NCI-H748 (cell line): ENCODE measurements around the gene IBA57.

Experiments used
- DNase-seq: peaks from one replicate; lab custom pipeline; 2025; ENCODE audit not compliant: unreplicated experiment; lab: John Stamatoyannopoulos, UW

IBA57 gene

DNA sequence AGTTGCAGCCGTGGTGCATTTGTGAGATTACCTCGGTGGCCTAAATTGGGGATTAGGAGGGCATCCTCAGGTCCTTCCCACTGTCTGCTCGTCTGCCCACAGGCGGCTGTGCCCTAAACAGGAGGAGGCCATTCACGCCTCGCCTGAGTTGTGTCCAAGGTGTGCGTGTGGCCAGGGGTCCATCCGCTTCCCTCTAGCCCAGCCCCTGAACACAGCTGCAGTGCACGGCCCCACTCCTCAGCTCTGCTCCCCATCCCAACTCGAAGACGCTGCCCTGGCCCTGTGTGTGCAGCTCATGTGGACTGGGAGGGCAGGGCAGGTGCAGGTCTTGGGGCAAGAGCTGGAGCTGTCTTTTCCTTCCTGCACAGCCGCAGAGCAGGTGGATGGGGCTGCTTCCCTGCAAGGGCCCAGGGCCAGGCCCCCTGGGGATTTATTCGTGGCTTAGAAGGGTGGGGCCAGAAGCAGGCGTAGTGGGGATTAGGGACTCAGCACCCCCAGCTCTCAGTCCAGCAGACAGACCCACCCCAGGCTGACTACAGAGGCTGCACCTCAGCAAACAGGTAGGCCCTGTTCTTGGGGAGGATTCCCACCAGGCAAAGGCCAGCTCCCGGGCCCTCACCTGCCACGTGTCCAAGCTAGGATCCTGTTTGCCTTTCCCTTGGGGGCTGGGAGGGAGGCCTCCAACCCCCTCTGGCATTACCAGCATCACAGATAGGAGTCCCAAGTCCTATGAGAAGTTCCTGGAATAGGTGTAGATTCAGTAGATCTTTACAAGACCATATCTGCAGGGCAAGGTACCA lies 21.2 kb upstream of the IBA57 start:
- no peak for DNase-seq

DNA sequence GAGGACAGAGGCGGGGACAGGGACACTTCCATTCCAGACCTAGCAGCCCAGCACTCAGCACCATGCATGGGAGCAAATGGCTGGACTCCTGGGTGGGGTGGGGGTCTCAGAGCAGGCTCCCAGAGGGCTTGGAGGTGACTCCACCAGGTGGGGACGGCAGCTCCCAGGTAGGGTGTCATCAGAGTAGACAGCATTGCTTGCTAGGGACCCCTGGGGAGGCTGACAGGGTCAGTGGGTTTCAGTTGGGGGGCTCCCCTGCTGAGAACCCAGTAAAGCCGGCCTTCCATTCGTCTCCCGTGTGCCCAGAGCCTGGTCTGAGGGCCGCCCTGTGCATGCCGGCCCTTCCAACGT lies 20.6 kb upstream of the IBA57 start:
- DNase-seq: no peak

DNA sequence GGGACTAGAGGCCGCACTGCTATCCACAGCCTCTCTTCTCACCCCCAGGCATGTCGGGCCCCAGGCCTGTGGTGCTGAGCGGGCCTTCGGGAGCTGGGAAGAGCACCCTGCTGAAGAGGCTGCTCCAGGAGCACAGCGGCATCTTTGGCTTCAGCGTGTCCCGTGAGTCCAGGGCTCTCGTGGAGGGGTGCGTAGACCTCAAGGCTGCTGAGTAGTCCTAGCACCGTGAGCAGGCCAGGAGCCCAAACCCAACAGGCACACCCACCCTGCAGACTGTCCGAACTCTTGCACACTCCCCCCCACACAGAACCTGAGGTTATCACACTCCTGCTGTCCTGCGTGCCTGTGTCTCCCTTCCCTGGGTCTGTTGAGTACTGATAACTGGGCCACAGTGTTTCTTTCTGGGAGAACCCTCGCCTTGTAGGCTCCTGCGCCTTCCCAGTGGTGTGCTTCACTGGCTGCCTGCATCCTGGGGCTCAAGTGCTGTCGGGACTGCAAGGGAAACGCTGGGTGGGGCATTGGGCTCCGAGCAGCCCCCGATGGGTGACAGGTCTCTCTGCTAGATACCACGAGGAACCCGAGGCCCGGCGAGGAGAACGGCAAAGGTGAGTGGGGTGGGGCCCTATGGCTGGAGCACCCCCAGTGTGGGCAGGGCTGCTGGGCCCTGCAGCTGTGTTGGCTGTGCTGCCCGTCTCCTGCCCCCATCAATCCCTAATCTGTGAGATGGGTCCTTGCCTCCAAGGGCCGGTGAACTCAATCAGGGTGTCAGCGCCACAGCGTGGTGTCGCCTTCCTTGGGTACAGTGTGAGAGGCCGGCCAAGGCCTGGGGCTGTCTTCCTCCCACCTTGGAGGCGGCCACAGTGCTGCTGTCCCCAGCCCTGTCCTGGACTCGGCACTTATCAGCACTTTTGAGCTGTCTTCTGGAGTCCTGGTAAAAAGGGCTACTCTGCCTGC lies 19.9 kb upstream of the IBA57 start:
- DNase-seq: no peak

DNA sequence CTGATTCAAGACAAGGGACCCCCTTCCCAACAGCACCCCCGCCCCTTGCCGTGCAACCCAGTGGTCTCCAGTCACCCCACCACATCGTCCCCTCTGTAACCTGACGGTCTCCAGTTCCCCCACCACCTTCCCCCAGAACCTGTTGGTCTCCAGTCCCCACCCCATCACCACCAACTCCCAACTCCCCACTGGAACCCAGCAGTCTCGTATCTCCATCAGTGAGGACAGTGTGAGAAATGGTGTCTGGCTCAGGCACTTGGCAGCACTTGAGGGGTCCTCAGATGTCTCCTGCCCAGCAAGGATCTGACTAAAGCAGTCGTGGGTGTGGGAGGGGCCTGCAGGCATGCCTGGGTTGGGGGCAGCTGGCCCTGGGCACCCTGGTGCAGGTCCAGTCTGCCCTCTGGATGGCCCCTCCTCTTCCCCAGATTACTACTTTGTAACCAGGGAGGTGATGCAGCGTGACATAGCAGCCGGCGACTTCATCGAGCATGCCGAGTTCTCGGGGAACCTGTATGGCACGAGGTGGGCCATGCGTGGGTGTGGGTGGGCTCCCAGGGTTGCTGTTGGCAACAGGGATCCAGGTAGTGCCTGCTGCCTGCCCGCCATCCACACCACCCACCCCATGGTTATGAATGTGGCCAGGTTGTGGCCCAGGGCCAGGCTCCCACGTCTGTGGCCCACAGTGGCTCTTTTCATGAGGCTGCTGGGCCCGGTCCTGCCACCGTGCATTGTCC lies 19.0 kb upstream of the IBA57 start:
- DNase-seq: no peak

DNA sequence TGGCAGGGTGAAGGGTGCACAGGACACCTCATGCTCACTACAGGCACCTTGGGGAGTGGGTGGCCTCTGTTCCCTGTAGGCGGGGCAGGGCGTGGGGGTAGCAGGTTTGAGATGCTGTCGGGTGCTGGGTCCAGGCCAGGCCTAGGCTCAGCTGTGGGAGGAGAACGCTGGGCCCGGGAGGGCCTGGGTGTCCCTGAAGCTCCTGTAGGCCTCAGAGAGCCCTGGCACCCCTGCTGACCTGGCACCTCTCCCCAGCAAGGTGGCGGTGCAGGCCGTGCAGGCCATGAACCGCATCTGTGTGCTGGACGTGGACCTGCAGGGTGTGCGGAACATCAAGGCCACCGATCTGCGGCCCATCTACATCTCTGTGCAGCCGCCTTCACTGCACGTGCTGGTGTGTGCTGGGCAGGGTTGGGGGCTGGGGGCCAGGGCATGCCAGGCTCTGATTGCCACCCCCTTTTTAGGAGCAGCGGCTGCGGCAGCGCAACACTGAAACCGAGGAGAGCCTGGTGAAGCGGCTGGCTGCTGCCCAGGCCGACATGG lies 18.4 kb upstream of the IBA57 start:
- DNase-seq: no peak

DNA sequence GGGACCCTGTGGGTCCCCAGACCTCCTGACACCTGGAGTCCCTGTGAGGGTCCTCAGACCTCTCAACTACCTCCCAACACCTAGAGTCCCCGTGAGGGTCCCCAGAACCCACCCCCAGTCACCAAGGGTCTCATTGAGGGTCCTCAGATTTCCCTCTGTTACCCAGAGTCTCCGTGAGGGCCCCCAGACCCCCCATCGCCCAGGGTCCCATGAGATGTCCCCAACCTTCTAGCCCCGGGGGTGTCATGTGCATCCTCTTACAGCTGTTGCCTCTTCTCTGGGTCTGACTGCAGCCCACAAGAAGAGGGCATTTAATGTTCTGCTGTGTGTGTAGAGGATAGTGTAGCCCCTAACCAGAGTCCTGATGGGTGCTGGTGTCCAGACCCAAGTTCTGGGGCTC lies 17.8 kb upstream of the IBA57 start:
- no peak for DNase-seq

DNA sequence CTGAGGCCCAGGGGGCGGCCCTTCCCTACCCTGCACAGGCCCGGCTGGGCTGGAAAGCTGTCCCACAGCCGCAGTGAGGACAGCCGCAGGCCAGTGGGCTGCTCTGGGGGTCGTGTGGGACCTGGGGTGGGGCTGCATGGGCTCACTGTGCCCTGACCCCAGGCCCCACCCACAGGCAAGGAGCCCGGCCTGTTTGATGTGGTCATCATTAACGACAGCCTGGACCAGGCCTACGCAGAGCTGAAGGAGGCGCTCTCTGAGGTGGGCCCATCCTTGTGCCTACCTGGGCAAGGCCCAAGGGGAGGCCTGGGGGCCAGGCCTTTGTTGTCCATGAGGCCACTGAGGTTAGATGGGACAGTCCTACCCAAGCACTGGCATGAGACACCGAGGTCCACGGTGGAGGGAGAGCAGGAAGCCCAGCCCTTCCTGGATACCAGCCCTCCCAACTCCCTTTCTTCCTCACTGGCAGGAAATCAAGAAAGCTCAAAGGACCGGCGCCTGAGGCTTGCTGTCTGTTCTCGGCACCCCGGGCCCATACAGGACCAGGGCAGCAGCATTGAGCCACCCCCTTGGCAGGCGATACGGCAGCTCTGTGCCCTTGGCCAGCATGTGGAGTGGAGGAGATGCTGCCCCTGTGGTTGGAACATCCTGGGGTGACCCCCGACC lies 17.3 kb upstream of the IBA57 start:
- DNase-seq: no peak

DNA sequence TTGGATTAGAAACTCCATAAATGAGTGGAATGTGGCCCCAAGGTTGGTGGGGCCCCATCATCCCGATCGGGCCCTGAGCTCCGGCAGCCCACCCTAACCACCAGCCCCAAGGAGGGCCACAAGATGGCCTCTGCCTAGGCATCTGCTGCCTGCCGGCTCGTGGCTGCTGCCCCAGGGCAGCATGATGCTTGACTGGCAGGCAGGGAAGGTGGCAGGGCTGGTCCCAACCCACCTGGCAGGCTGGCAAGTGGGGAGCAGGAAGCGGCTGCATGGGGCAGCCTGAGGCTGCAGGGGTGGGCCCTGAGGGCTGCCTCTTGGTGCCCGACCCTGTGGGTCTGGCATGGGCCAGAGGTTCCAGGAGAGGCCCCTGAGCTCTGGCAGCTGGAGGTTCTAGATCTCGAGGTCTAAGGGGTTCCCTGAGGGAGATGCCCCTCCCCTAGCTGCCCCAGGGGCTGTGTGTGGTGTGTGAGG lies 16.6 kb upstream of the IBA57 start:
- no peak for DNase-seq

DNA sequence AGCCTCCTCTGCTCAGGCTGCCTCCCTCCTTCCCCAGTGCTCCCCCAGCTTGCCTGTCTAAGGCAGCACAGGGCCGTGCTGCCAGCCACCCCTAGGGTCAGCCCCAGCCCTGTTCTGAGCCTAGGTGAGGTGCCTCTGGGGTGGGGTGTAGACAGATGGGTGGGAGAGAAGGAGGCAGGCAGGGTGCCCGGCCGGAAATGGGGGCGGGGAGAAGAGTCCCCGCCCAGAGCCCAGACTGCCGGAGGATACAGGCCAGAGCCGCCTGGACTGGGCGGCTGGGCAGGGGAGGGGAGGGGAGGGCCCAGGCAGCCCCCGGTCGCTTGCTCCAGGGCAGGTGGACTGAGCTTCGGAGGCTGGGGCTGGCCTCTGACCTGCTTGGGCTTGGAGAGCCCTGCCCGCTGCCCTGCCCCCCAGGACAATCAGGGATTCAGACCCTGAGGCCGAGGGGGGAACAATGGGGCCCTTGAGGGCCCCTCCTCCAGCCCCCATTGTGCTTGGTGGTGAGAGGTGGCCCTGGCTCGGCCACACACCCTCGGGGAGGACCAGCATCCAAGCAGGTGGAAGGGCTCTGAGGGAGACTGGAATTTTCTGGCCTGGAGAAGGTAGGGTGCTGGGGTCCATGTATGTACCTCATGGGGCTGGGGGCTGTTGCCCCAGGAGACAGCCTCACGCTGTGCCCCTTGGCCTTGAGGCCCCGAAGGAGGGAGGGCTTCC lies 16.0 kb upstream of the IBA57 start, which contains the start of gene GJC2:
GJC2 (plus strand) TSS at position 525 of the 714 bp plus-strand sequence. CDS start 7,829 bp downstream, outside the sequence.
- no peak for DNase-seq

DNA sequence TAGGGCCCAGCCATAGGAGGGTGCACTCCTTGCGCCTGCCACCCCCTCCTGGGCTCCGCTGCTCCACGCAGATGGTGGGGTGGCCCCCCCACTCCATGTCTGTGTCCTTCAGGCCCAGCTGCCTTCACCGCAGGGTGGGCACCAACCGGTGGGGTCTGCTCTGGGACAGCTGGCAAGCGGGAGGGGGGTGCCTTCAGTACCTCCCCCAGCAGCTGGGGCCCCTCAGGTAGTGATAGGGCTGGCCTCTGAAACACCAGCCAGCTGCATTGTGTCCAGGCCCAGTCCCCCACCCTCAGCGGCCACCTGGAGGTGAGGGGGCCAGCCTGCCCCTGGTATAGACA lies 15.5 kb upstream of the IBA57 start:
- DNase-seq: no peak

DNA sequence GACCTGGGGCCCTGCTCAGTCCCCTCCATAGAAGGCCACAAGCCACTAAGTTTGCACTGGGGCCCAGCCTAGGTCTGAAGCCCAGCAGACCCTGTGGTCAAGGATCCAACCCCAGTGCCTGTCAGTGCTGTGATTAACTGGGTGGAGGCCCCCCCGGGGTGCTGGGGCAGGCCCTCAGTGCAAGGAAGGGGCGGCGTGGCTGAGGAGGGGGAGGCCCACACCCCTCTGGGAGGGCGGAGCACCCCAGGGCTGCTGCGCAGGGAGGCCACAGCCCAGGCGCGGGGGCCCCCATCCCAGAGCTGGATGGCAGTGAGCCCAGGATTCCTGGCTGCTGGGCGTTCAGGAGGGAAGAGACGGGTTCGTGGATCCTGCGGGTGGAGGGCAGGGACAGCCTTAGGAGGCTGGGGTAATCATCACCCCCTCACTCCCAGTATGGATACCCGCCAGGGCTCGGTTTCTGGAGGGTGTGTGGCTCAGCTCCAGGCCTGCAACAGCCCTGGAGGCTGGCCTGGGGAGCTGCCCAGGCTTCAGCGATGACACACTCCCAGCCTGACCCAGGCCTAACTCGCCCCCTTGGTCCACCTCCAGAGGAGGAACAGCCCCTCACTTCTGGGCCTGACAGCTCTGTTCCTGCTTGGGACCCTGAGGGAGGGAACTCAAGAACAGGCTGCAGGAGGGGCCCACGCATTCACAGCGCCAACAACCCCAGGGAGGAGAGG lies 15.0 kb upstream of the IBA57 start:
- DNase-seq: no peak

DNA sequence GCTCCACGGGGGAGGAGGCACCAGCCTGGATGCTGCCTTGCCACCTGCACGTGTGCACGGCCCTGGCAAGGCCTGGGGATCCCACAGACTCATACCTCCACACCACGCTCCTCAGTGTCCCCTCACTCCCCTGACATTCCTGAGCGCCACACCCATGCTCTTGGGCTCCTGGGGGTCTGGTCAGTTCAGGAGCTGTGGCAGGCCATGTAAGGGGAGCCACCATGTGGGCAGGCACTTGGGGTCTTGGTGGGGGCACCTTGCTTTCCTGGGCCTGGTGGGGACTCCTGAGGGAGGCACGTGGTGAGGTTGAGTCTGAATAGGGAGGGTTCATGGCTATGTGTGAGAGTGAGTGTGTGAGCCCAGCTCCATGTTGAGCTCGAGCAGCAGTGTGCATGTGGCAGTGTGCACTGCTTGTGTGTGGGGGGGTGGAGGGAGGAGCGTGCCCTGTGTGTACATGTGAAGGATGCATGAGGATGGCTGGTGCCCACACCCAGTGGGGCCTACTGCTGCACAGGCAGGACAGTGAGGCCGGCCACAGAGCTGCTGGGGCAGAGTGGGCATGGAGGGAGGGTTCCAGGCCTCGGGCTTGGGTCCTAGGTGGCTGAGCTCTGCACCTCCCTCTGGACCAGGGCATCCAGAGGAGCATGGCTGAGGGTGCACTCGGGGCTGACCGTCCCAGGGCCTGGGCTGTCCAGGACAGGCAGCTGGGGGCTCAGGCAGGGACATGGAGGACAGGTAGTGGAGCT lies 14.3 kb upstream of the IBA57 start:
- DNase-seq: no peak

DNA sequence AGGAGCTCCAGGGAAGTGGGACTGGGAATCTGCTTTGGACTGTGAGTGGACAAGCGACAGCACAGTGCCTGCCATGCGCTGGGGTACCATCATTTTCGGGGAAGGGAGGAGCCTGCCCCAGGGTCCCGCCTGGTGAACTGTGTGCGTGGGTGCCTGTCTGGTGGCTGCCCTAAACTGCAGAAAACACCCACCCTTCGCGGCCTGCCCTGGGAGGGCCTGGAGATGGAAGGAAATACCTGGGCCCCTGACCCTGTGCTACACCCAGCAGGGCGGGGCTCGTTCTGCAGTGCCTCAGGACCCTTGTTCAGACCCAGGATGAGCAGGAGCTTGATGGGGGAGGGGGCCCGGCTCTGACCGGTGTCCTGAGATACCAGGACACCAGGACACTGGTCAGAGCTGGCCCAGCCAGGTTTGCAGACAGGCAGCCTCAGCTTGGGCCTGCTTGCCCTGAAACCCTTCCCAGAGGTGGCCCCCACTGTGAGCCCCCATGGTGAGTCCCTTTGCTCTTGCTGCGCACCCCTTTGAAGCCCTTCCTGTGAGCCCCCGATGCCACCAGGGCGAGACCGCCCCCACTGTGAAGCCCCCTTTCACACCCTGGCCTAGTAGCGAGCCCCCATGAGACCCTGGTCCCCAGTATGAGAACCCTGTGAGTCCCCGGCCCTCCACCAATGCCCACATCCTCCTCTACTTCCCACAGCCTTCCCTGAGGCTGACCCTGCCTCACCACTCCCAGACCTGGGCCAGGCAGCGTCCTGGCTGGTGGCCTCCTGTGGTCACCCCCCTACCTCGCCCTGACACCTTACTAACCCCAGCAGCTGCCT lies 13.3 kb upstream of the IBA57 start:
- no peak for DNase-seq

DNA sequence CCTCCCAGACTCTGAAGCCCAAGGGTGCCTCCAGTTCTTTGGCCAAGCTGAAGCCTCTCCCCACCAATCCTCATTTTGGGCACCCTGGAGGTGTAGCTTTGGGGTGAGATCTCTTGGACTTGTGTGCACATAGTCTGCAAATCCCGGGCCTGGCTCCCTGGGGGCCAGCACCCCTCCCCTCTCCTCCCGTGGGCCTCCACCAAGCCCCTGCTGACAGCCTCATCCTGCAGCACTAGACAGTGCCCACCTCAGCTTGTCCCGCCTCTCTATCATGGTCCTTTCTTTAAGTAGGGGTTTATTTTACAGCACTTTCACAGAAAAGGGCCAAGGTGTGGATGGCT lies 12.7 kb upstream of the IBA57 start:
- DNase-seq: no peak

DNA sequence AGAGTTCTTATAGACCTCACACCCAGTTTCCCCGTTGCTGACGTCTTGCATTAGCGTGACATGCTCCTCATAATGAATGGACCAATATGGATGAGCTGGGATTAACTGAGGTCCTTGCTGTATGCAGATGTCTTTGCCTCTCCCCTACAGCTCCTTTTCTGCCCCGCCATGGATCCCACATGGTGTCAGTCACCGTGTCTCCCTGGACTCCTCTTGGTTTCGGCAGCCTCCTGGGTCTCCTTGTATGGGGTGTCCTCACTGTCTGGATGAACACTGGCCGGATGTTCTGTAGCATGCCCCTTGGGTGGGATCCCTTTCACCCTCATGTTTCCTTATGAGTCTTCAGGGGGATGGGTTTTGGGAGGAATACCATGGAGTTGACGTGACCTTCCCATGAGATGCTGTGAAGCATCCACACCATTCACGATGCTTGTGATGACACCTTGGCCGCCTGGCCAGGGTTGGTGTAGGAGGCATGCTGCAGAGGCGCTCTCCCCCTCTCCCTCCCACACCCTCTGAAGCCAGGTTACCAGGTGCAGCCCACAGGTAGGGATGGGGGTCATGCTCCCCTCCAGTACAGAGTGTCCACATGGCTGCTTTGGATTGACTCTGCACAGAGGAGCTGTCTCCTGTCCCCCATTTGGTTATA lies 11.5 kb upstream of the IBA57 start:
- DNase-seq: no peak

DNA sequence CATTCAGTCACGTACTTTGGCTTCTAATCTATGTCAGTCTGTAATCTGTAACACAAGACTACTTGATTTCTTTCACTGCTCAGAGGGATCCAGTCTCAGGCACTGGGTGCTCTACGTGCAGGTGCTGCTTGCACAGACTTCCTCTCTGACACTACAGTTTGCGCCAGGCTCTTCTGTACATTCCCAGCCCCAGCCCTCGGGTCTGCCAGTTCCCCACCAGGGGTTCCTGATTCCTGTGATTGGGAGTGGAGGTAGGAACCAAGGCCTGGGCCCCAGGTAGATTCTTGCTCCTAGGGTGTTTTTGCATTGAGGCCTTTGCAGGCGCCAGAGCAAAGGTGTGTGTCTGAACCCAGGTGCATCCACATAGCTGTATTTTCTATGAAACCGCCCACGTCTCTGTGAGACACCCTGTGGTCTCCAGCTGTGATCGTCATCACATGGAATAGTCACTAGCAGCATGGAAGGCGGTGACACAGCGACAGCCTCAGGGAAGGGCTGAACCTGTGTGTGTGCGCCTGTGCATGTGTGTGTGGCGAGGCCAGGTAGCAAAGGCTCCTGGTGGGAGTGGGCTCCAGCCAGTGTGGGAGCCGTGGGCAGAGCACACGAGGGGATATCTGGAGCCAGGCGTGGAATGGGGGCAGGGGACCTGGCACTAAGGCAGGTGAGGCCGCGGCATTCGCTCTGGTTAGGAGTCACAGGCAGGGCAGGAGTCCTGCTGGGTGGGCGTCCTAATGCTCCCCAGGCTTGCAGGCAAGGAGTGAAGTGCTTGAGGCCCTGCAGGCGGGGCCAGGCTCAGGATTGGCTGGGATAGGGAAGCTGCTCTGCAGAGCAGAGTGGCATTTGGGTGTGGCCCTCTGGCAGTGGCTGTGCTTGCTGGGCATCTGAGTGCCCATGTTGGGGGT lies 10.7 kb upstream of the IBA57 start:
- no peak for DNase-seq
